Astrocyte of the cerebellum (primary cell): ENCODE measurements around the gene ZNF219.

Source experiments
- DNase-seq: peaks from one replicate; pipeline ENCODE4 v3.0.0-alpha.2; 2011; ENCODE audit warnings: low read depth
- H3K4me3 ChIP-seq: 2 replicates; pipeline ENCODE4 v1.5.1; 2011; ENCODE audit warnings: mild to moderate bottlenecking, low read depth, low read length, moderate library complexity
- CTCF ChIP-seq: IDR thresholded peaks from 2 replicates; pipeline ENCODE4 v1.5.1; 2012; ENCODE audit warnings: low read length, low read depth, moderate library complexity, mild to moderate bottlenecking; ENCODE audit errors: missing control alignments
- in situ Hi-C: cut with HindIII; loops from 2 replicates; pipeline ENCODE4 v1.10.0; 2017; ENCODE audit warnings: low sequenced_read_pairs

ZNF219 gene

GRCh38 chr14:21070083-21070609 is 28.3 kb downstream of the ZNF219 start, which contains the start of gene ARHGEF40:
Gene ARHGEF40, plus strand, starts transcription at chr14:21070304. Its CDS starts 93 bp downstream, at chr14:21070397.
- DNase-seq = no peak
- in situ Hi-C loops = no loop called here
- peak within 1 kb of the TSS; percentile 90 for H3K4me3 ChIP-seq
- no peak for TF ChIP-seq CTCF

- peak overlapping the region; percentile 90 for H3K4me3 ChIP-seq
- TF ChIP-seq CTCF = no peak
- no peak for DNase-seq
- in situ Hi-C loops = no loop called here
Measured at GRCh38 chr14:21069388-21070082, 28.9 kb downstream of the ZNF219 start.

GRCh38 chr14:21068521-21069387 is 29.7 kb downstream of the ZNF219 start:
- peak; percentile 62 for TF ChIP-seq CTCF
- no peak for DNase-seq
- H3K4me3 ChIP-seq = peak overlapping the region; percentile 90
- in situ Hi-C loops = no loop called here

GRCh38 chr14:21066882-21067502 is 31.5 kb downstream of the ZNF219 start:
- DNase-seq = no peak
- in situ Hi-C loops = no loop called here
- peak; percentile 41 for TF ChIP-seq CTCF
- no peak overlapping the region for H3K4me3 ChIP-seq

GRCh38 chr14:21063479-21063878 is 35.0 kb downstream of the ZNF219 start:
- TF ChIP-seq CTCF = no peak
- in situ Hi-C loops = loop anchor here (5.0 kb wide), 1 partner anchor 44 kb away; no protein-coding TSS in a partner anchor
- peak; percentile 70 for DNase-seq
- H3K4me3 ChIP-seq = no peak overlapping the region

- TF ChIP-seq CTCF = no peak
Measured at GRCh38 chr14:21061347-21061668, 37.1 kb downstream of the ZNF219 start.

More at GRCh38 chr14:21061347-21061668, 37.1 kb downstream of the ZNF219 start:
- in situ Hi-C loops = loop anchor here (5.0 kb wide), 1 partner anchor 46 kb away; no protein-coding TSS in a partner anchor
- no peak for DNase-seq
- no peak overlapping the region for H3K4me3 ChIP-seq
